GM18519 (cell line): Measurements from ENCODE around the gene EPOP.

Experiments
- ATAC-seq: cut with Tn5 transposase; IDR thresholded peaks from one replicate; pipeline ENCODE4 v1.9.1; 2021; ENCODE audit warnings: mild to moderate bottlenecking, moderate library complexity; ENCODE audit not compliant: unreplicated experiment, low FRiP score

Gene EPOP

GRCh38 chr17:38674749-38675615 lies at the start of gene EPOP:
Gene EPOP, minus strand, starts transcription at chr17:38674957. Its CDS starts 462 bp downstream, at chr17:38674495.
- ATAC-seq, result no peak

GRCh38 chr17:38721802-38722201 lies 47.0 kb upstream of the EPOP start:
- ATAC-seq, result no peak

DNA sequence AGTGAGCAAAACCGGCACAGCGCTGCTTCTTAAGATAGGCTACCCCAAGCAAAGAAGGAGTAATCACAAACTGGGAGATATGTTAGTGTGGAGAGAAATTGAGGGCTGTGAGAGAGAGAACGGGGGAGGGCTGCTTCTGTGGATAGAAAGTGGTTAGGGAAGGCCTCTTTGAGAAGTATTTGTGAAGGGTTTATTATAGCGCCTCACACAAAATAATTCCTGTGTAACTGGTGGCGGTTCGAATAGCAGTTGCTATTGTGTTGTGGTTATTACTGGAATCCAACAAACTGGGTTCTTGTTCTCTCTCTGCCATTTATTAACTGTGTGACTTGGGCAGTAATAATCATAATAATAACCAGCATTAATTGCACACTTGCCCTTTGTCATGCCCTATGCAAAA lies 46.2 kb upstream of the EPOP start:
- no peak for ATAC-seq

GRCh38 chr17:38719943-38720641 lies 45.3 kb upstream of the EPOP start:
- ATAC-seq, result no peak

GRCh38 chr17:38719289-38719942 lies 44.7 kb upstream of the EPOP start:
- no peak for ATAC-seq

GRCh38 chr17:38717139-38717745 lies 42.5 kb upstream of the EPOP start:
- ATAC-seq, result no peak

GRCh38 chr17:38716368-38717005 lies 41.7 kb upstream of the EPOP start:
- no peak for ATAC-seq

GRCh38 chr17:38715216-38715943 lies 40.6 kb upstream of the EPOP start:
- no peak for ATAC-seq

DNA sequence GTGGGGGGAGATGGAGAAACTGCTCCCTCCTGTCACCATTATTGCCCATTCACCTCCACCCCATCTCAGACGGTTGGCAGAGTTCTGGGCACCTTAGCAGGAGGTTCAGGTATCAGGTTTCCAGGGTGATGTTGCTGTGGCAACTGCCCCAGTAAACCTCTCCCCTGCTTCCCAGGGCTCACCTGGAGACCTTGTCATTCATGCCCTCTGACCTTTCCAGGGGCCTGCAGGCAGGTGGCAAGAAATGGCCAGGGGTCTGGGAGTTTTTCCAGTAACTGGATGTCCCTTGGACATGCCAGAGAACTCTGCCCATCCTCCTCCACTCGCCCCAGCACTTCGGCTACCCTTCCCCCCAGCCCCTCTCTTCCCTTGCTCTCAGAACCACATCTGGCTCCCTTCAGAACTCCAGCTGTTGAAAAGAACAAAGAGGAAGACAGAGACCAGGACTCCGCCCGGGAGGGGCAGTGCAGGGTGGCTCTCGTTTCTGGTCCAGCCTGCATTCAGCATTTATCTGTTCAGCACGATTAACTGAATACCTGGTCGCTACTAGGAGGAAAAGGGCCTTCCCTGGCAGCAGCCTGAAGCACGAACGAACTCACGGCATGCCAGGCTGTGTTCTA lies 38.8 kb upstream of the EPOP start:
- ATAC-seq, result no peak

DNA sequence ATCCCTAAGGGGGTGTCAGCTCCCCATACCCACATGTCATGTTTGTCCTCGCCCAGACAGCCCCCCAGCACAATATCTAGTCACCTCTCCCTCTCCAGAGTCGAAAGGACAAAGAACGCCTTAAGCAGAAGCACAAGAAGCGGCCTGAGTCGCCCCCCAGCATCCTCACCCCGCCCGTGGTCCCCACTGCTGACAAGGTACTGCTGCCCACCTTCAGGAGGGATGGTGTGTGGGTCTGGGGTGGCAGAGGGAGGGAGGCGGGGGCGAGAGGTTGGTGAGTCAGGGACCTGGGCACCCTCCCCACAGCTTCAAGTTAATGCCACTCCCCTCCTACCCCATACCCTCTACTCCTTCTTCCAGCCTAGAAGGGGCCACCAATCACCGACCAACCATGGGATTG lies 37.8 kb upstream of the EPOP start:
- no peak for ATAC-seq

- no peak for ATAC-seq
These were observed 37.2 kb upstream of the EPOP start for GRCh38 chr17:38711792-38712571.

GRCh38 chr17:38710985-38711384 lies 36.2 kb upstream of the EPOP start:
- no peak for ATAC-seq

DNA sequence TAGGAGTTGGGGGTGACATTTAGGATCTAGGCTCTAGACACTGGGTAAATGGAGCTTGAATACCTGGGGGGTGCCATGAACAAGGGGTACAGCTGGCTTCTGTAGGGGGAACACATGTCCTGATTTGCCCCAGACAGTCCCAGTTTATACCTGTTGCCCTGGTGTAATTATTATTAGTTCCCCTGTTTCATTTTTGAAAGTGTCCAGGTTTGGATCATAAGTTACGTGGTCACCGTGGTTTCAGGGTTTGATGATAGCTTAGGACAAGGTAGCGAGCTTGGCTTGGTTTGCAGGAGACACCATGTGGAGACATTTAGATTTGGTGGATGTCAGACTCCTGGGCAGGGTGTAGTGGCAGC lies 35.8 kb upstream of the EPOP start:
- ATAC-seq, result no peak

DNA sequence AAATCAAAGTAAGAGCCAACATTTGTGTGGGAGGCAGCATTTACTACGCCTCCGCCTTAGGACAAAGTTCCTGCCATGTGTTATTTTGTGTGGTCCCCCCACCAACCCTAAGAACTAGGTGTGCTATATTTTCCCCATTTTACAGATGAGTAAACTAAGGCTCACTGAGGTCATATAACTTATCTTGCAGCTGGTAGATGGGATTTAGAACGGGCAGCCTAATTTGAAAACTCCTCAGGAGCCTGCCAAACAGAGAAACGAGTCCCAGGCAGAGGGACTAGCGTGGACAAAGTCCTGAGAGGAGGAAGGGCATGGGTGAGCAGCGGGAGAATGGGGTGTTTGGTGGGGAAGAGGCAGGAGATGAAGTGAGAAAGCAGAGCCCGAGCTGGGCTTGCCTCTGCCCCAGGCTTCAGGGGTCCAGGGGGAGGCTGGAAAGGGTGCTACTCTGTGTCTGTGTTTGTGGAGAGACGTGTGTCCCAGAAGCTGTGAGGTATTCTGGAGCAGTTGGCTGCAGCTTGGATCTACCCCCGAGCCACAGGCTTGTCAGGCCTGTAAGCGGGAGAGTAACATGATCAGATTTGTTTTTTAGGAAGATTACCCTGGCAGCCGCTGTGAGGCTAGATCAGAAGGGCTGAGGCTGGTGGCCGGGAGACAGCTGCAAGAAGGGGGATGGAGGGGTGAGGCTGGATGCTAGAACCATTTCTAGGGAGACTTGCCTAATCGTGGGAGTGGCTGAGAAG lies 35.3 kb upstream of the EPOP start:
- ATAC-seq, result no peak

DNA sequence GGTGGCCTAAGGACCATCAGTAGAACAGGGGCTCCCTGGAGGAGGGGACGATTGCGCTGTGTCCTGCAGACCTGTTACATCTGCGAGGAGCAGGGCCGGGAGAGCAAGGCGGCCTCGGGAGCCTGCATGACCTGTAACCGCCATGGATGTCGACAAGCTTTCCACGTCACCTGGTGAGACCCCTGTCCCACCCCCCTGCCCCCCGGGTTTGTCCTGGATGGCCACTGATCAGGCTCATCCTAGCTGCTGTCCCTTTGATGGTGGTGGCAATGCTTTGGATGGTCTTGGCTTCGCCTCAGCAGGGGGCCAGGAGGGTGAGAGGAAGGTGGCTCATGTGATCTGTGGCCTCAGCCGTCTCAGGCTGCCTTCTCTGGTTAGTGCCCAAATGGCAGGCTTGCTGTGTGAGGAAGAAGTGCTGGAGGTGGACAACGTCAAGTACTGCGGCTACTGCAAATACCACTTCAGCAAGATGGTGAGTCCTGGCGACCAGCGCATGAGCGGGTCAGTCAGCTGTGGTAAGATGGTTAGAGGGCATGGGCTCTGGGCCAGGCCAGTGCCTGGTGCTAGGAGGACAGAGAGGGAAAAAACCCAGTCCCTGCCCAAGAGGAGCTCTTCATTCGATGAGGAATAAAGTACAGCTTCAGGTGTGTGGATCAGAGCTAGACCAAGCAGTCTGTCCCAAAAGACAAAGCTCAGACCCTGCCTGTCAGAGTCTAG lies 34.5 kb upstream of the EPOP start:
- no peak for ATAC-seq

- ATAC-seq, result no peak
These were observed 33.1 kb upstream of the EPOP start for GRCh38 chr17:38707678-38708351.
